Measurements from ENCODE around the gene HTD2. TPM values are rescaled to one million over a fixed set of nuclear protein-coding genes. Genes with fewer than 3 reads are reported as not detected.

Gene HTD2
- total RNA-seq, 1 donor from 2014 or later: 0.53 TPM

DNA sequence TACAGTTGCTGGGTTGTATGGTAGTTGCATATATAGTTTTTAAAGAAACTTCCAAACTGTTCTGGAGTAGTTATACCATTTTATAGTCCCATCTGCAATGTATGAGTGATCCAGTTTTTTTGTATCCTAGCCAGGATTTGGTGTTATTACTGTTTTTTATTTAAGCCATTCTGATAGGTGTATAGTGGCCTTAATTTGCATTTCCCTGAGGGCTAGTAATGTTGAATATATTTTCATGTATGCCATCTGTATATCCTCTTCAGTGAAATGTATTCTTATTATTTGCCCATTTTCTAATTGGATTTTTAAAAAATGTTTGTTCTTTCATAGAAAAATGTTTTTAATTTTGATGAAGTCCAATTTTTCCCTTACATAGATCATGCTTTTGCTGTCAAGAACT, 55.5 kb downstream of the HTD2 start:
- DNase-seq (ENCODE audit: low spot score in 2 of 2): no peak
- no peak overlapping the region for H3K27ac ChIP-seq
- no peaks in the 10 kb centered on the region for H3K4me1 ChIP-seq
- no peak overlapping the region for H3K4me3 ChIP-seq
- TF ChIP-seq, protein P1, sequence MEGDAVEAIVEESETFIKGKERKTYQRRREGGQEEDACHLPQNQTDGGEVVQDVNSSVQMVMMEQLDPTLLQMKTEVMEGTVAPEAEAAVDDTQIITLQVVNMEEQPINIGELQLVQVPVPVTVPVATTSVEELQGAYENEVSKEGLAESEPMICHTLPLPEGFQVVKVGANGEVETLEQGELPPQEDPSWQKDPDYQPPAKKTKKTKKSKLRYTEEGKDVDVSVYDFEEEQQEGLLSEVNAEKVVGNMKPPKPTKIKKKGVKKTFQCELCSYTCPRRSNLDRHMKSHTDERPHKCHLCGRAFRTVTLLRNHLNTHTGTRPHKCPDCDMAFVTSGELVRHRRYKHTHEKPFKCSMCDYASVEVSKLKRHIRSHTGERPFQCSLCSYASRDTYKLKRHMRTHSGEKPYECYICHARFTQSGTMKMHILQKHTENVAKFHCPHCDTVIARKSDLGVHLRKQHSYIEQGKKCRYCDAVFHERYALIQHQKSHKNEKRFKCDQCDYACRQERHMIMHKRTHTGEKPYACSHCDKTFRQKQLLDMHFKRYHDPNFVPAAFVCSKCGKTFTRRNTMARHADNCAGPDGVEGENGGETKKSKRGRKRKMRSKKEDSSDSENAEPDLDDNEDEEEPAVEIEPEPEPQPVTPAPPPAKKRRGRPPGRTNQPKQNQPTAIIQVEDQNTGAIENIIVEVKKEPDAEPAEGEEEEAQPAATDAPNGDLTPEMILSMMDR (IDR thresholded peaks at IDR 0.05): no peak
- no peaks in the 10 kb centered on the region for H3K36me3 ChIP-seq
- no peaks in the 10 kb centered on the region for H3K27me3 ChIP-seq
- H3K9me3 ChIP-seq: no peaks in the 10 kb centered on the region
- intact Hi-C loops (cut with DNase I): no loop called here

DNA sequence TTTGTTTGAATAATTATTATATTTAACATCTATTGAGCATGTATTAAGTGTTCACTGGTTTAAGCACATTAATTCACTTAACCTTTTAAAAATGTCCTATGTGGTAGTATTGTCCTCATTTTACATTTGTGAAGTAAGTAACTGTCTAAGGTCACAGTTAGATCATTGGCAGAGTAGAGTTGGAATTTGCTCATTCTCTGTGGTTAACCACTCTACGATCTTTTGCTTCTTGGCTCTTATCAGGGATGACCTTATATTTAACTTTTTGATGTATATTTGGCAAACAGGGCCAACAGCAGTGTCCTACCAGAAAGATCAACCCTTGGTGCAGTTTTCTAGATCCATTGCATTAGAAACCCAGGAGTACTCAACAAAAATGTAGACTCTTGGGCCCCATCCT, 60.4 kb downstream of the HTD2 start:
- Histone ChIP-seq H3K9me3 (no peaks in the 10 kb centered on the region), H3K27ac (no peak overlapping the region), H3K27me3 (no peaks in the 10 kb centered on the region), H3K4me3 (no peak overlapping the region), H3K4me1 (no peaks in the 10 kb centered on the region), H3K36me3 (no peaks in the 10 kb centered on the region)
- no peak for DNase-seq (ENCODE audit: low spot score in 2 of 2)
- intact Hi-C loops (cut with DNase I): no loop called here
- TF ChIP-seq, protein P1 (IDR thresholded peaks at IDR 0.05): no peak

DNA sequence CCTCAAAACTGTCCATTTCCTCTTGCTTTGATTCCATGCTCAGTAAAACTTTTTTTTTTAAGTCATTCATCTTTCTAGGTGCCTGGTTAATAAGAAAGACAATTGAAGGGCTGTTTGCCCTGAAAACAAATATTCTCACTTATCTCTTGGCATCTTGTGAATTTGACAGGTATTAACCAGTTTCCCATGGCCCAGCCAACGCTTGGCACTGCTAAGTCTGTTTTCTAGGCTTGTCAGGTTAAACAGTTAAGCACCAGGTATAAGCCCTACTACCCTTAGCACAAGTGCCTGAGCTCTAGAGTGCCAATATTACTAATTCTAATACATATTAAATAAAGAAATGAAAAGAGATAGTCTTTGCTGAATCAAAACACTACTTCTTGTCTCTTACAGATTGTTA, 62.7 kb downstream of the HTD2 start:
- no peaks in the 10 kb centered on the region for H3K9me3 ChIP-seq
- TF ChIP-seq, protein P1 (IDR thresholded peaks at IDR 0.05): no peak
- no peaks in the 10 kb centered on the region for H3K36me3 ChIP-seq
- intact Hi-C loops (cut with DNase I): no loop called here
- no peak for DNase-seq (ENCODE audit: low spot score in 2 of 2)
- no peak overlapping the region for H3K27ac ChIP-seq
- no peak overlapping the region for H3K4me3 ChIP-seq
- no peaks in the 10 kb centered on the region for H3K27me3 ChIP-seq
- no peaks in the 10 kb centered on the region for H3K4me1 ChIP-seq

Other genes starting within 250 kb of the HTD2 start
- gene DNASE1L3, start 95.5 kb upstream of the HTD2 start, total RNA-seq: 10.0 TPM
- 6.9 TPM for gene ABHD6, start 68.7 kb upstream of the HTD2 start, total RNA-seq
- gene RPP14, start 275 bp upstream of the HTD2 start, total RNA-seq: 32.5 TPM
- gene PXK, start 26.4 kb downstream of the HTD2 start, total RNA-seq: 14.8 TPM
- gene PDHB, start 127.3 kb downstream of the HTD2 start, total RNA-seq: 30.7 TPM
- gene KCTD6, start 185.6 kb downstream of the HTD2 start, total RNA-seq: 6.6 TPM
- 32.6 TPM for gene ACOX2, start 230.7 kb downstream of the HTD2 start, total RNA-seq

All from ascending aorta (tissue), 2 donors.